GM10248 (cell line): ENCODE results near the gene CRY1.
"Not testable (repeated sequence)": the region's sequence is repeated elsewhere in the genome, so short reads cannot be mapped to it uniquely, and the experiment has no call there.

ENCODE experiments used
- CTCF ChIA-PET: fragments of 300-600 bp; sonication (Branson Sonifier 250); formaldehyde crosslinking; extraction: SDS; loops from one replicate; lab custom pipeline; 2021; ENCODE audit warnings: antibody characterized with exemption; lab: Yijun Ruan, JAX
- POLR2A ChIA-PET: fragments of 350-650 bp; sonication (Branson Sonifier 250); formaldehyde crosslinking; extraction: SDS; loops from one replicate; lab custom pipeline; 2020; ENCODE audit warnings: antibody characterized with exemption; lab: Yijun Ruan, JAX
- DNase-seq: peaks from one replicate; pipeline ENCODE4 v3.0.0; 2012; ENCODE audit errors: extremely low spot score
- TF ChIP-seq, protein P1 (sequence below): IDR thresholded peaks from 2 replicates; pipeline ENCODE4 v1.5.1; 2012; ENCODE audit warnings: mild to moderate bottlenecking, low read depth; ENCODE audit errors: extremely low read depth, missing control alignments, control extremely low read depth

Gene CRY1

GRCh38 chr12:107011519-107011918 lies 81.8 kb downstream of the CRY1 start:
- ChIA-PET POLR2A (no interaction called here), CTCF (interaction anchor here (0.6 kb wide), 1 partner anchor 664 kb away, joined by 3 read pairs; no protein-coding TSS in a partner anchor)
- TF ChIP-seq, protein P1, sequence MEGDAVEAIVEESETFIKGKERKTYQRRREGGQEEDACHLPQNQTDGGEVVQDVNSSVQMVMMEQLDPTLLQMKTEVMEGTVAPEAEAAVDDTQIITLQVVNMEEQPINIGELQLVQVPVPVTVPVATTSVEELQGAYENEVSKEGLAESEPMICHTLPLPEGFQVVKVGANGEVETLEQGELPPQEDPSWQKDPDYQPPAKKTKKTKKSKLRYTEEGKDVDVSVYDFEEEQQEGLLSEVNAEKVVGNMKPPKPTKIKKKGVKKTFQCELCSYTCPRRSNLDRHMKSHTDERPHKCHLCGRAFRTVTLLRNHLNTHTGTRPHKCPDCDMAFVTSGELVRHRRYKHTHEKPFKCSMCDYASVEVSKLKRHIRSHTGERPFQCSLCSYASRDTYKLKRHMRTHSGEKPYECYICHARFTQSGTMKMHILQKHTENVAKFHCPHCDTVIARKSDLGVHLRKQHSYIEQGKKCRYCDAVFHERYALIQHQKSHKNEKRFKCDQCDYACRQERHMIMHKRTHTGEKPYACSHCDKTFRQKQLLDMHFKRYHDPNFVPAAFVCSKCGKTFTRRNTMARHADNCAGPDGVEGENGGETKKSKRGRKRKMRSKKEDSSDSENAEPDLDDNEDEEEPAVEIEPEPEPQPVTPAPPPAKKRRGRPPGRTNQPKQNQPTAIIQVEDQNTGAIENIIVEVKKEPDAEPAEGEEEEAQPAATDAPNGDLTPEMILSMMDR = no peak
- no peak for DNase-seq

- TF ChIP-seq, protein P1 = no peak
- POLR2A ChIA-PET = no interaction called here
- CTCF ChIA-PET = interaction anchor here (0.6 kb wide), 1 partner anchor 627 kb away, joined by 3 read pairs; no protein-coding TSS in a partner anchor
- no peak for DNase-seq
These were observed 85.9 kb downstream of the CRY1 start for GRCh38 chr12:107007411-107007810.

- POLR2A ChIA-PET = not testable (repeated sequence)
These were observed 90.7 kb downstream of the CRY1 start for GRCh38 chr12:107002665-107003064.

DNA sequence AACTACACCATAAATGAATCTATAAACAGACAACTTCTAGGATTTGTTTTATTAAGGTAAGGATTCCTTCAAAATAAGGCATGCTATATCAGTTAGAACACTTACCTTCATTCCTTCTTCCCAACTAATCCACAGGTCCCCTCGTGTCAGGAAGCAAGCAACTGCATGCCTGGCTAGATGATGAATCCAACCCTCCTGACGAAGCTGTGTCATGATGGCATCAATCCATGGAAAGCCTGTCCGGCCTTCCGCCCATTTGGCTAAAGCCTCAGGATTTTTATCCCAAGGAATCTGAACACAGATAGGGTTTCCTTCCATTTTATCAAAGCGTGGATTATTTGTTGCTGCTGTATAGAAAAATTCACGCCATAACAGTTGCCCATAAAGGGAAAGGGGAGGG lies 93.9 kb downstream of the CRY1 start:
- TF ChIP-seq, protein P1 = no peak

More at GRCh38 chr12:107002665-107003064, 90.7 kb downstream of the CRY1 start:
- CTCF ChIA-PET = interaction anchor here (1.5 kb wide), 1 partner anchor 89 kb away, joined by 4 read pairs; no protein-coding TSS in a partner anchor
- not testable (repeated sequence) for DNase-seq

DNA sequence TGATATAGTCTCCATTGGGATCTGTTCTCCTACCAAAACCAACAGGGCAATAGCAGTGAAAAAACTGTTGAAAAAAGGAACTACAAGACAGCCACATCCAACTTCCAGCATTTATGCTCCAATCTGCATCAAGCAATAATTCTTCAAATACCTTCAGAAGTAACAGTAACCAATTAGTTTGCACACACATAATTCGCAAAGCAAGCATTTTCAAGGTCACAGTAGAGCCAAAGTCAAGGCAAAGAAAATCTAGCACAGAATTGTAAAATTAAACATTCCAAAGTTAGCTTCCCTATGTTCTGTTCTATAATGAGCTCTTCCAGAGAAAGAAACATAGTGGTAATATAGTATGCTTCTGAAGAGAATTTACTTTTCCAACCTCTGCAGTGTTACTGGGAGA lies 95.4 kb downstream of the CRY1 start:
- TF ChIP-seq, protein P1 = no peak
- POLR2A ChIA-PET = no interaction called here
- CTCF ChIA-PET = interaction anchor here (1.0 to 1.7 kb wide), 3 partner anchors 9 to 37 kb away, joined by 4 to 5 read pairs (median 4); no protein-coding TSS in a partner anchor
- no peak for DNase-seq

More for the DNA sequence above, 93.9 kb downstream of the CRY1 start:
- DNase-seq = no peak
- POLR2A ChIA-PET = no interaction called here
- CTCF ChIA-PET = interaction anchor here (1.7 kb wide), 1 partner anchor 38 kb away, joined by 4 read pairs; no protein-coding TSS in a partner anchor

DNA sequence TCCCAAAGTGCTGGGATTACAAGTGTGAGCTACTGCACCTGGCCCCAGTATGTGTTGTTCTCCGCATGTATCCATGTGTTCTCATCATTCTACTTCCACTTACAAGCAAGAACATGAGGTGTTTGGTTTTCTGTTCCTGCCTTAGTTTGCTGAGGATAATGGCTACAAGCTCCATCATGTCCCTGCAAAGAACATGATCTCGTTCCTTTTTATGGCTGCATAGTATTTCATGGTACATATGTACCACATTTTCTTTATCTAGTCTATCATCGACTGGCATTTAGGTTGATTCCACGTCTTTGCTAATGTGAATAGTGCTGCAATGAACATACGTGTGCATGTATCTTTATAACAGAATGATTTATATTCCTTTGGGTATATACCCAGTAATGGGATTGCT lies 97.2 kb downstream of the CRY1 start:
- DNase-seq, POLR2A ChIA-PET: not testable (repeated sequence)
- CTCF ChIA-PET = interaction anchor here (1.2 to 2.0 kb wide), 2 partner anchors 9 to 19 kb away, joined by 3 to 4 read pairs; no protein-coding TSS in a partner anchor

DNA sequence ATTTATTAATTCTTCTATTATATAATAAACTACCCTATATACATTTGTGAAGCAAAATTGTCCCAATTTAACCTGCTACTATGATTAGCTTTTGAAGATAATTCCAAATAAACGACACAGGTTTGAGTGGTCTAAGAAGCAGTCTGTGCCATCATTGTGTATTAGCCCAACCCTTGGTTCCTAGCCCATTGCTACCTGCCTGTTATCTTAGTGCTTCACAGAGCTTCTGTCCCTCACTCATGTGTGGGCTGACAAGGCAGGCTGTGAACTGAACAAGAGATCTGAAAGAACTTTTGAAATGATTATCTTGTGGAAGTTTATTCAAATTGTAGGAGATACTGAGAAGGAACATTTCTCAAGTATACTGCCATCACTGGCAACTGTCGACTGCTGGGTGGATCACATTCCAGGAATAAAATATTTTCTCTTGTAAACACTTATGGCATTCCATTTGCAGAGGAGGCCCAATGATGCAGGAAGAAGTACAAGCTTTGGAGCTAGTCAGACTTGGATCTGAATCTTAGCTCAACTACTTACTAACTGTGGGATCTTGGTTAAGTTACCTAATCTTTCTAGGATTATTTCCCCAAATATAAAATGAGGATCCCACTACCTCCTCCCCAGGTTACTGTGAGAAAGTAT lies 98.6 kb downstream of the CRY1 start:
- ChIA-PET CTCF (interaction anchor here (1.4 to 2.0 kb wide), 2 partner anchors 10 to 11 kb away, joined by 4 read pairs; no protein-coding TSS in a partner anchor), POLR2A (no interaction called here)
- DNase-seq = no peak
- TF ChIP-seq, protein P1 = no peak
